Ishikawa (cell line): ENCODE results near the gene CPNE6.
A peak's percentile ranks its signal among the peaks of the same experiment; 100 is the strongest.

Experiments
- CEBPB ChIP-seq: IDR thresholded peaks from 2 replicates; pipeline ENCODE4 v1.6.1; 2012
- CREB1 ChIP-seq: IDR thresholded peaks from 2 replicates; pipeline ENCODE4 v1.6.1; 2012; ENCODE audit warnings: low read depth
- EGR1 ChIP-seq: IDR thresholded peaks from 2 replicates; pipeline ENCODE4 v1.6.1; 2012
- EP300 ChIP-seq: IDR thresholded peaks from 2 replicates; pipeline ENCODE4 v1.6.1; 2012; ENCODE audit warnings: borderline replicate concordance
- FOXM1 ChIP-seq: IDR thresholded peaks from 2 replicates; pipeline ENCODE4 v1.6.1; 2012; ENCODE audit warnings: low read depth, borderline replicate concordance
- MAX ChIP-seq: IDR thresholded peaks from 2 replicates; pipeline ENCODE4 v1.6.1; 2012
- NFIC ChIP-seq: IDR thresholded peaks from 2 replicates; pipeline ENCODE4 v1.6.1; 2012
- RAD21 ChIP-seq: IDR thresholded peaks from 2 replicates; pipeline ENCODE4 v1.6.1; 2012; ENCODE audit warnings: low read depth
- REST ChIP-seq: IDR thresholded peaks from 2 replicates; pipeline ENCODE4 v1.6.1; 2012; ENCODE audit warnings: low read depth, mild to moderate bottlenecking
- TAF1 ChIP-seq: IDR thresholded peaks from 2 replicates; pipeline ENCODE4 v1.6.1; 2012; ENCODE audit warnings: low read depth, mild to moderate bottlenecking
- TCF12 ChIP-seq: IDR thresholded peaks from 2 replicates; pipeline ENCODE4 v1.6.1; 2012; ENCODE audit warnings: low read depth
- TEAD4 ChIP-seq: IDR thresholded peaks from 2 replicates; pipeline ENCODE4 v1.6.1; 2012
- USF1 ChIP-seq: IDR thresholded peaks from 2 replicates; pipeline ENCODE4 v1.6.1; 2012
- YY1 ChIP-seq: IDR thresholded peaks from 2 replicates; pipeline ENCODE4 v1.6.1; 2012; ENCODE audit warnings: low read depth
- ZBTB7A ChIP-seq: IDR thresholded peaks from 2 replicates; pipeline ENCODE4 v1.6.1; 2012; ENCODE audit warnings: low read depth

The CPNE6 gene

GRCh38 chr14:24040692-24041091, 30.7 kb upstream of the CPNE6 start:
- no peak for TF ChIP-seq ZBTB7A
- no peak for TF ChIP-seq TAF1
- peak; percentile 23; the same call in 1 of the 2 replicates for TF ChIP-seq NFIC

GRCh38 chr14:24042746-24043145, 28.6 kb upstream of the CPNE6 start:
- no peak for TF ChIP-seq EGR1
- TF ChIP-seq FOXM1 = no peak
- no peak for TF ChIP-seq CEBPB
- TF ChIP-seq EP300 = no peak
- no peak for TF ChIP-seq ZBTB7A

- TF ChIP-seq EP300 (no peak), USF1 (no peak), MAX (no peak), YY1 (no peak), CEBPB (no peak), TEAD4 (no peak), FOXM1 (no peak), CREB1 (no peak), TCF12 (no peak), ZBTB7A (no peak), REST (no peak), NFIC (no peak)
Observed at GRCh38 chr14:24051176-24051788, 20.1 kb upstream of the CPNE6 start.

- TF ChIP-seq FOXM1 (no peak), REST (peak; percentile 92), MAX (no peak), TAF1 (no peak; the same call in 1 of the 2 replicates), TCF12 (no peak; the same call in 1 of the 2 replicates), YY1 (no peak), ZBTB7A (0 out of 2 replicates have a peak, but pooled peaks have one; percentile 24), CEBPB (no peak), EP300 (no peak), CREB1 (no peak; the same call in 1 of the 2 replicates), TEAD4 (no peak), RAD21 (no peak), NFIC (no peak), USF1 (no peak), EGR1 (no peak)
Observed at GRCh38 chr14:24051789-24052655, 19.3 kb upstream of the CPNE6 start, which contains the start of gene CARMIL3. CARMIL3 (plus strand) TSS chr14:24052009; CDS start chr14:24052154, 145 bp downstream.

- TF ChIP-seq TEAD4 (no peak), EGR1 (no peak), NFIC (no peak), TAF1 (no peak)
Observed at GRCh38 chr14:24052656-24053547, 18.5 kb upstream of the CPNE6 start.
